NCI-H2196 treated with DMSO at 0.1 percent for 48 hours (cell line): Measurements from ENCODE around the gene DUS1L.

Experiments used
- DNase-seq: peaks from one replicate; lab custom pipeline; 2025; ENCODE audit not compliant: unreplicated experiment; lab: John Stamatoyannopoulos, UW

DUS1L gene

GRCh38 chr17:82065638-82066303 lies at the start of gene DUS1L:
TSS of gene DUS1L (minus strand) at chr17:82065804. CDS start at chr17:82065059, 745 bp downstream.
- peak; percentile 23 for DNase-seq

- no peak for DNase-seq
Measured at GRCh38 chr17:82114872-82115271, 49.3 kb upstream of the DUS1L start.

- DNase-seq: no peak
Measured at GRCh38 chr17:82114447-82114846, 48.8 kb upstream of the DUS1L start.

GRCh38 chr17:82113941-82114340 lies 48.3 kb upstream of the DUS1L start:
- DNase-seq: no peak

- DNase-seq: no peak
Measured at GRCh38 chr17:82113422-82113821, 47.8 kb upstream of the DUS1L start.

GRCh38 chr17:82112914-82113311 lies 47.3 kb upstream of the DUS1L start:
- no peak for DNase-seq

- DNase-seq: no peak
Measured at GRCh38 chr17:82112181-82112913, 46.7 kb upstream of the DUS1L start.

- DNase-seq: peak; percentile 75
Measured at GRCh38 chr17:82110298-82110697, 44.7 kb upstream of the DUS1L start.

- no peak for DNase-seq
Measured at GRCh38 chr17:82108961-82109475, 43.4 kb upstream of the DUS1L start.

- DNase-seq: no peak
Measured at GRCh38 chr17:82108496-82108945, 42.9 kb upstream of the DUS1L start.

- no peak for DNase-seq
Measured at GRCh38 chr17:82108038-82108437, 42.4 kb upstream of the DUS1L start.

GRCh38 chr17:82107341-82107860 lies 41.8 kb upstream of the DUS1L start:
- no peak for DNase-seq

GRCh38 chr17:82106688-82107305 lies 41.2 kb upstream of the DUS1L start:
- no peak for DNase-seq

- DNase-seq: peak; percentile 62
Measured at GRCh38 chr17:82105882-82106687, 40.5 kb upstream of the DUS1L start.

GRCh38 chr17:82105417-82105881 lies 39.8 kb upstream of the DUS1L start:
- DNase-seq: no peak

- DNase-seq: no peak
Measured at GRCh38 chr17:82104797-82105416, 39.3 kb upstream of the DUS1L start.

GRCh38 chr17:82103553-82104451 lies 38.2 kb upstream of the DUS1L start:
- no peak for DNase-seq

- DNase-seq: no peak
Measured at GRCh38 chr17:82101767-82102679, 36.4 kb upstream of the DUS1L start.
